Measurements from ENCODE around the gene FCRLA. TPM values are rescaled to one million over a fixed set of nuclear protein-coding genes. Genes with fewer than 3 reads are reported as not detected.
"Not testable (repeated sequence)": the region's sequence is repeated elsewhere in the genome, so short reads cannot be mapped to it uniquely, and the experiment has no call there.

Gene FCRLA, protein sequence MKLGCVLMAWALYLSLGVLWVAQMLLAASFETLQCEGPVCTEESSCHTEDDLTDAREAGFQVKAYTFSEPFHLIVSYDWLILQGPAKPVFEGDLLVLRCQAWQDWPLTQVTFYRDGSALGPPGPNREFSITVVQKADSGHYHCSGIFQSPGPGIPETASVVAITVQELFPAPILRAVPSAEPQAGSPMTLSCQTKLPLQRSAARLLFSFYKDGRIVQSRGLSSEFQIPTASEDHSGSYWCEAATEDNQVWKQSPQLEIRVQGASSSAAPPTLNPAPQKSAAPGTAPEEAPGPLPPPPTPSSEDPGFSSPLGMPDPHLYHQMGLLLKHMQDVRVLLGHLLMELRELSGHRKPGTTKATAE
- total RNA-seq, result not detected

DNA sequence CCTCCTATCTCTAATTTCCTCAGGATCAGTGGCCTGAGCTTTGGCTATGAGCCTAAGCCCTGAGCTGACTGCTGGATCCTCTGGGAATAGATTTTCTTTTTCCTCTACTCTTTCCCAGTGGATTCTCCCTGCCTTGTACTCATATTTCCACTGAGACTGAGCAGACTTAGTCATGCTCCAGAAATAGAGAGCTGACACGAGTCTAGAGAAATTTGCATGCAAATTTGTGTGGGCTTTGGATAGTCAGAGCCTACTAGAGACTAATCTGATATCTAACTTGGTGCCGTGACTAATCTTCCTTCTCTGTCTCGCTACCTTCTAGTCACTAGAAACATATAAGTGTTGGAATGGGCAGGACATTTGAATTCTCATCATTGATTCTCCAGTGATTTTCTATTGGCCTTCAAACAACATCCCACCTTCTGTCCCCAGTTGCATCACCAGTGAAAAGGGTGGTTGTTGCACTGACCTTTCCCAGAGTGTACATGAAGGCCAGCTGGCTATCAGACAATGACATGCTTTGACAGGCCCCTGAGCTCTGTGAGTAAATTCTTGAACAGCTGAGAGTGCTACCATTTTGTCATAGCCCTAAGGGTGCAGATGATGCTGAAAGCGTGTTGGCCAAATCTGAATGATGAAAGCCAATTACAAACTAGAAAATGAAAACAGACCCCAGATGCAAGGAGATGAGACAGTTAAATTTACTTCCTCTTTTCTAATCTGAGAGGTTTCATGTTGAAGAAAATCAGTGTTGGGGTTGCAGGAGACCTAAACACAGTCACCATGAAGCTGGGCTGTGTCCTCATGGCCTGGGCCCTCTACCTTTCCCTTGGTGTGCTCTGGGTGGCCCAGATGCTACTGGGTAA, at the start of gene FCRLA:
TSS of gene FCRLA (plus strand) at position 748 of the 866 bp plus-strand sequence. CDS start at position 784, 36 bp downstream.
- no peak within 1 kb of the TSS for H3K27ac Mint-ChIP-seq
- H3K4me1 Mint-ChIP-seq, result no peaks in the 10 kb centered on the region
- H3K4me3 Mint-ChIP-seq, result no peak within 1 kb of the TSS
- DNase-seq (no peak), ATAC-seq (no peak)
- CTCF ChIA-PET, result interaction anchor here (0.8 kb wide), 1 partner anchor 219 kb away, joined by 3 read pairs; no protein-coding TSS in a partner anchor
- no peaks in the 10 kb centered on the region for H3K9me3 Mint-ChIP-seq (ENCODE audit: low read depth)
- H3K36me3 Mint-ChIP-seq, result no peaks in the 10 kb centered on the region
- H3K27me3 Mint-ChIP-seq, result peaks cover 20% of the 10 kb centered on the region

DNA sequence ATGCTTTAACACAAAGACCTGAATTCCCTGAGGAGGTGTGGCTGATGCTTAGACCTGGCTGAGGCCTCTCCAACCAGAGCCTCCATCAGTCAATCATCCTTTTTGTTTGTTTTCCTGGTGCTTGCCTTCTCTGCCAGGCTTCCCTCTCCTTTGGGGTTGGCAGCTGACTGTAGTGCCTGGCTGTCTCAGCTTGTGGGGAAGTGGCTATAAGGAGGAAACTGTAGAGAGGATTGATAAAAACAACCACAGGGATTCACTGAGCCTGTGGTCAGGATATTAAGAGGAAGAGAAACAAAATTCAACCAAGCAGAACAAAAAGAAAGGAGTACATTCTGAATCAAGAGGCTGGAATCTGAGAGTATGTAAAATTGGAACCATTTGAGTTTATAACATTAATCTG, 48.5 kb upstream of the FCRLA start:
- H3K4me1 Mint-ChIP-seq; DNase-seq; H3K27ac Mint-ChIP-seq; H3K36me3 Mint-ChIP-seq; H3K9me3 Mint-ChIP-seq (ENCODE audit: low read depth); H3K27me3 Mint-ChIP-seq; ATAC-seq; CTCF ChIA-PET; H3K4me3 Mint-ChIP-seq: not testable (repeated sequence)

DNA sequence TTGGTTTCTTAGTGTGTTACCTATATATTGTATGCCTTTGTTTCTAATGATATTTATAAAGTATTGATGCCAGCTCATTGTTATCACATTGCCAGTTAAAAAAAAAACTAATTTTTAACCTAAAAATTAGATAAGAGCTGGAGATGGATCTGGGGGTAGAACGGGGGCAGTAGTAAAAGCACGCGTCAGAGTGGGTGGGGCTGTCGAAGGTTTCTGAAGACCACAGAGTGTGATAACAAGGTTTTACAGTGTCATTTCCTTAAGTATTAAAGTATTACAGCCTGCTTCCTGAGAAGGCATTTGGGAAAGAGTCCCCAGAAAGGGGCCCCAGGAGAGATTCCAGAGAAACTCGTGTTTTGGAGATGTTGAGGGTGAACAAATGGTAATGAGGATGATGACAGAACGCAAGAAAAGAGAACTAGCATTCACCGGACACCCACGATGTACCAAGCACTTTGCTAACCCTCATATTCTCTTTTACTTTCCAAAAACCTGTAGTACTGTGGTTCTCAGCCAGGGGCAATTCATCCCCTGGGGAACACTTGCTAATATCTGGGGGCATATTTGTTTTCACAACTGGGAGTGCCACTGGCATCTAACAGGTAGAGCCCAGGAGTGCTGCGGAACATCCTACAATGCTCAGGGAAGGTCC, 45.2 kb upstream of the FCRLA start:
- H3K36me3 Mint-ChIP-seq; DNase-seq; H3K4me1 Mint-ChIP-seq; H3K9me3 Mint-ChIP-seq (ENCODE audit: low read depth); H3K27ac Mint-ChIP-seq; CTCF ChIA-PET; H3K27me3 Mint-ChIP-seq; H3K4me3 Mint-ChIP-seq: not testable (repeated sequence)
- ATAC-seq, result peak; percentile 30

DNA sequence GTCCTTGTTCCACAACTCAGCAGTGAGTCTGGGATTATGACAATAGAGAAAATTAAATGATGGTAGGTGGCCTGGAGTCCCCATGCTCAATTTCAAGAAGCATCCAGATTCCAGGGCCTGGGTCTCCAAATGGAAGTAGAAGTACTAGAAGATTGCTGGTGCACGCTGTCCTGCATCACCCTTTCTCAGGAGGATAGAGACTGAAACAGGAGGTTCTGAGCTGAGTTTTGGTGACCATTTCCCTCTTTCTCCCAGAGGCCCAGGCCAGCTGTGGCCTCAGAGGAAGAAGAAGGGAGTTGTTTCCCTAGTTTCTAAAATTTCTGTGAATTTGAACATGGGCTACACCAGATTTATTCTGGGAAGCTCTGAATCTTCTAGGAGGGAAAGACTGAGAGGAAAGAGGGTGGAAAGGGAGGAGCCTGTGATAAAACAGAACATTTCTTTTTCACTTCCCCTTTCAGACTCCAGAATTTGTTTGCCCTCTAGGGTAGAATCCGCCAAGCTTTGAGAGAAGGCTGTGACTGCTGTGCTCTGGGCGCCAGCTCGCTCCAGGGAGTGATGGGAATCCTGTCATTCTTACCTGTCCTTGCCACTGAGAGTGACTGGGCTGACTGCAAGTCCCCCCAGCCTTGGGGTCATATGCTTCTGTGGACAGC, 44.2 kb upstream of the FCRLA start, which contains the start of gene FCGR2B:
TSS of gene FCGR2B (plus strand) at position 460 of the 656 bp plus-strand sequence. CDS start at position 559, 99 bp downstream.
- H3K4me1 Mint-ChIP-seq; ATAC-seq; H3K27me3 Mint-ChIP-seq; H3K4me3 Mint-ChIP-seq; H3K36me3 Mint-ChIP-seq; CTCF ChIA-PET; H3K27ac Mint-ChIP-seq; H3K9me3 Mint-ChIP-seq (ENCODE audit: low read depth); DNase-seq: not testable (repeated sequence)

DNA sequence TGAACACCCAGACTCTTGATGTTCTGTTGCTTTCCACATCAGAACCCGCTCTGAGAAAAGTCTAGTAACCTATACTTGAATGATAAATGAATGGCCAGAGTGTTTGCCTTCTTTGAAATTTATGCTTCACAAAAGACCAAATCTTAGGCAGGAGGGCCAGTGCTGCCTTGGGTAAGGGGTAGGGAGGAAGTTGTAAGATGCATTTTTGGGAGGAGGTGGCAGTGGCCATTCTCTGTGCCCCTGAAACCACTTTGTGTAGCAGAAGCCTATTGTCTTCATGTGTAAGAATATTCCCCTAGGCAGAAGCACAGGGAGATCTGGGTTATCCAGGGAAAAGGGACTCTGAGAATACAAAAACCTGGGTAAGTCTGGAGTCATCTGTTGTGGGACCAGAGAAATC, 43.5 kb upstream of the FCRLA start:
- ATAC-seq; H3K36me3 Mint-ChIP-seq; H3K27ac Mint-ChIP-seq; H3K4me3 Mint-ChIP-seq; H3K9me3 Mint-ChIP-seq (ENCODE audit: low read depth); H3K27me3 Mint-ChIP-seq; CTCF ChIA-PET; H3K4me1 Mint-ChIP-seq; DNase-seq: not testable (repeated sequence)

DNA sequence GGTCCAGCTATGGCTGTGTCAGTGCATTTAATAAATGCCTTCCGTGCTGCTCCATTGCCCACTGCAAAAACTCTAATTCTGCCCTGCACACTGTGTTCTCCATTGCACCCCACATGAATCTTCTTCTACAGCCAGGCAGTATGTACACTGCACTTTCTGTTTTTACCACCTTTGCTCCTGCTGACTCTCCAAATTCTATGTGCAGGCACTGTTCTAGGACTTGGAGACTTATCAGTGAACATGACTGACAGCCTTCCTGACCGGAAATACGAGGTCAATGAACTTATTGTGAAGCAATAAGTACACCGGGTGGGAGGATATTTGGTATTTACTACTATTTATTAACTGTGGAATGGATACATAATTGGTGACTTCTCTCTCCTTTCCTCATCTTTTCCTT, 42.3 kb upstream of the FCRLA start:
- H3K9me3 Mint-ChIP-seq (ENCODE audit: low read depth); CTCF ChIA-PET; ATAC-seq; H3K27ac Mint-ChIP-seq; H3K4me3 Mint-ChIP-seq; DNase-seq; H3K4me1 Mint-ChIP-seq; H3K36me3 Mint-ChIP-seq; H3K27me3 Mint-ChIP-seq: not testable (repeated sequence)

DNA sequence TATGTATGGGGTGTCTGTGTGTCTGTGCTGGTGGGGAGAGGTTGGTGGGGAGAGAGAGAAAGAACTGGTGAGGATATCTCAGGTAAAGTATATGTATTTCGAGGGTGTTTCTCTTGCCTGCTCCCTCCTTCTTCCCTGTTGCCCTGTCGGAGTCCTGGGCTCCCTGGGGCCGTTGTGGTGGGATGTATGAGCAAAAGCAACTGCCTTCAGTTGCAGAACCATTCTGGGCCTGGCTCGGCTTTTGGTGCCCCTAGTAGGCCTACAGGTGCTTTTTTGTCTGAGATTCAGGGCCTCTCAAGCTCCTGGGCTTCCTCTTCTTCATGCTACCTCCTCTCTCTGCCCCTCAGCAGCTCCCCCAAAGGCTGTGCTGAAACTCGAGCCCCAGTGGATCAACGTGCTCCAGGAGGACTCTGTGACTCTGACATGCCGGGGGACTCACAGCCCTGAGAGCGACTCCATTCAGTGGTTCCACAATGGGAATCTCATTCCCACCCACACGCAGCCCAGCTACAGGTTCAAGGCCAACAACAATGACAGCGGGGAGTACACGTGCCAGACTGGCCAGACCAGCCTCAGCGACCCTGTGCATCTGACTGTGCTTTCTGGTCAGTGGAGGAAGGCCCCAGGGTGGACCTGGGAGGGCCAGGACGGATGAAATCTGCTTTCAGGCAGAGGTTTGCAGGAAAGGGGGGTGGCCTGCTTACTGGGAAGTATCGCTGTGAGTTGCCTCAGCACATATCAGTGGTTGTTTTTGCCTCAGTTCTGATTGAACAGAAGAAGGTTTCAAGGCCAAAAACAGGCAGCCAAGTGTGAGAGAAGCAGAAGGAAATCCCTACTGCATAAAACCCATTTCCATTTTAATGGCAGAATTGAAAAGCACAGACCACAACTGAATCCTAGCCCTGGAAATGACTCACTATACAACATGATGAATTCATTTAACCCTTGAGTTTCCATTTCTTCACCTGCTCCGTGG, 35.7 kb upstream of the FCRLA start:
- DNase-seq; H3K9me3 Mint-ChIP-seq (ENCODE audit: low read depth); H3K27ac Mint-ChIP-seq; H3K36me3 Mint-ChIP-seq; CTCF ChIA-PET; H3K4me3 Mint-ChIP-seq; H3K27me3 Mint-ChIP-seq: not testable (repeated sequence)
- peak; percentile 47 for ATAC-seq
- peaks cover 12% of the 10 kb centered on the region for H3K4me1 Mint-ChIP-seq

DNA sequence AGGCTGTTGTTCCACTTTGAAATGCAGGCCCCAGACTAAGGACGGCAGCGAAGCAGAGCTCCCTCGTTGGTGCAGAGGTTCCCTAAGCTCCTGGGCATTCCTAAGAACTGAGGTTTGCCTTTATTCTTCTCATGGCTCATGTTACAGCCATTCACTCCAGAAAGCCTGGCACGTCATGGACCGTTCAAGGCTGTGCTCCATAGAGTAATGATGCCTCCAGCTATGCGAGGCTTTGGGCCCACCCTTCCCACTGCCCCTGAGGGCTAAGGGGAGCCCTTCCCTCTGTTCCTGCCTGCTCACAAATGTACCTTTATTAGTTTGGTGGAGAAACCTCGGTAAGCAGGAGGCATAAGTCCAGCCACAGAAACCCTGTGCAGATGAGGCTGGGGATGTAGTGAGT, 33.6 kb upstream of the FCRLA start:
- H3K36me3 Mint-ChIP-seq; H3K27ac Mint-ChIP-seq; CTCF ChIA-PET; H3K27me3 Mint-ChIP-seq; ATAC-seq; H3K4me3 Mint-ChIP-seq; H3K9me3 Mint-ChIP-seq (ENCODE audit: low read depth); DNase-seq: not testable (repeated sequence)
- H3K4me1 Mint-ChIP-seq, result peaks cover 12% of the 10 kb centered on the region

DNA sequence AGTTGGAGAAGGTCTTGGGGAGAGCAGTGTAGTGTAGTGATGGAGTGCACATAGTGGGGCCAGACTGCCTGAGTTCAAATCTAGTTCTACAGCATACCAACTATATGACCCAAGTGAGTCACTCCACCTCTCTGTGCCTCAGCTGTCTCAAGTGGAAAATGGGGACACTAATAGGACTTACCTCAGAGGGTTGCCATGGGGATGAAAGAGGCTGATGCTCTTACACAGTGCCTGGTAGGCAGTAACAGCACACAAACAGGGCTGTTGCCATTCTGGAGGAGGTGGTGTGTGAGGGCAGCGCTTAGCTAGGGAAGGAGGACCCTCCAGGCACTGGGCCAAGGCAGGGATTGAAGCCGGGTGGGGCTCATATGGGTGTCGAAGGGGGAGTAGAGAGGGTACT, 32.6 kb upstream of the FCRLA start:
- peaks cover 12% of the 10 kb centered on the region for H3K4me1 Mint-ChIP-seq
- H3K27ac Mint-ChIP-seq; DNase-seq; ATAC-seq; H3K4me3 Mint-ChIP-seq; CTCF ChIA-PET; H3K36me3 Mint-ChIP-seq; H3K9me3 Mint-ChIP-seq (ENCODE audit: low read depth); H3K27me3 Mint-ChIP-seq: not testable (repeated sequence)

DNA sequence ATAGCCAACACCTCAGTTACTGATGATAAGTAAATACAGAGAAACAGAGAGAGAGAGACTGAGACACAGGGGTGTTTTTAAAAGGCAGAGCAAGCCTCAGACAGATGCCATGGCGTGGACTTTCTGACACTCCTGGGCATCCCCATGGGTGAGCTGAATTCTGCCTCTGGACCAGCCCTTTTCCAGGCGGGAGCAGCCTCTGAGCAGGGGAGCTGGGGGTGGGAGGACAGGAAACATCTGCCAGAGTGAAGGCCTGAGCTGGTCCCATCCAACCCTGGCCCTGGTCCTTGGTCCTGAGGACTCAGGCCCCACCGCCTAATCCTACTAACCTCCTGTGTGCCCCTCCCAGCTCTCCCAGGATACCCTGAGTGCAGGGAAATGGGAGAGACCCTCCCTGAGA, 32.1 kb upstream of the FCRLA start:
- DNase-seq; CTCF ChIA-PET; H3K27me3 Mint-ChIP-seq; H3K9me3 Mint-ChIP-seq (ENCODE audit: low read depth); H3K36me3 Mint-ChIP-seq; H3K4me3 Mint-ChIP-seq; H3K27ac Mint-ChIP-seq; ATAC-seq: not testable (repeated sequence)
- H3K4me1 Mint-ChIP-seq, result peaks cover 12% of the 10 kb centered on the region

DNA sequence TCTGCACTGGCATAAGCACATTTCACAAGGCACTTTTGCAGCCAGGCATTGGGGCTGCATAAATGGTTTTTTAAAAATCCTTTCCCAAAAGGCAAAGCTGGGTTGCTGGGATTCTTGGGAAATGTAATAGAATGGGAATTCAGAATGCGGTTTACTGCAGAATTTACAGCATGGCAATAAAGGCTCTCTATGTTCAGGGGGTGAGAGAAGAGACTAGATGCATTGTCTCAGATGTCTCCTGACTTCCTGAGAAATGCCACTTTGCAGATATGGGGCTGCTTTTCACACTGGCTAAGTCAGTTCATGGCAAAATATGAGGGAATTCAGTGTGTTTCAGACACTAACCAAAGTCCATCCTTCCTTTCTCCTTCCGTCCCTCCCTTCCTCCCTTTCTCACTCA, 30.6 kb upstream of the FCRLA start:
- no peak overlapping the region for H3K27ac Mint-ChIP-seq
- H3K27me3 Mint-ChIP-seq, result peaks cover 9% of the 10 kb centered on the region
- CTCF ChIA-PET, result no interaction called here

DNA sequence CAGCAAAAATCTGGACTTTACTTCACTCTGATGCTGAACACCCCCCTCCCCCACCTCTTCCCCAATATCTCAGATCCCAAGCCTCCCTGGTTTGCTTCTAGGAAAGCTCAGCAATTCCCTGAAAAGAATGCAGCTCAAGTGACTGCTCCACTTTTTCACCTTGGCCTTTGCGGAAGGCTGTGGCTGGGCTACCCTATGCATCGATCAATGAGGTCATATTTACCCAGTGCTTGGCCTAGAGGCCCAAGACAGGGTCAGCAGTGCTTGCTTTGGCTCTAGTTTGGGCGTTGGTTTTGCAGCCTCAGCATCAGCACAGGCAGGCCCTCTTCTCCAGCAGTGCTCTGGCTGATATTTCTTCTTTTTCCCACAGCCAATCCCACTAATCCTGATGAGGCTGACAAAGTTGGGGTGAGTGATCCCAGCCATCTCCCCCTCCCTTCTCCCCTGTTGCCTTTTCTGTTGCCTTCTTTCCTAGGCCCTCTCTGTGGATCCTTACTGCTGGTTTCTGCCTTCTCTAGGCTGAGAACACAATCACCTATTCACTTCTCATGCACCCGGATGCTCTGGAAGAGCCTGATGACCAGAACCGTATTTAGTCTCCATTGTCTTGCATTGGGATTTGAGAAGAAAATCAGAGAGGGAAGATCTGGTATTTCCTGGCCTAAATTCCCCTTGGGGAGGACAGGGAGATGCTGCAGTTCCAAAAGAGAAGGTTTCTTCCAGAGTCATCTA, 29.9 kb upstream of the FCRLA start:
- Mint-ChIP-seq H3K36me3 (no peaks in the 10 kb centered on the region), H3K9me3 (ENCODE audit: low read depth) (no peaks in the 10 kb centered on the region), H3K4me1 (peaks cover 7% of the 10 kb centered on the region), H3K27ac (no peak overlapping the region), H3K27me3 (peaks cover 14% of the 10 kb centered on the region), H3K4me3 (no peak overlapping the region)
- DNase-seq (no peak), ATAC-seq (no peak)
- CTCF ChIA-PET, result interaction anchor here (0.6 kb wide), 1 partner anchor 365 kb away, joined by 3 read pairs; no protein-coding TSS in a partner anchor

More for the DNA sequence above, 30.6 kb upstream of the FCRLA start:
- no peaks in the 10 kb centered on the region for H3K9me3 Mint-ChIP-seq (ENCODE audit: low read depth)
- peaks cover 10% of the 10 kb centered on the region for H3K4me1 Mint-ChIP-seq
- no peak overlapping the region for H3K4me3 Mint-ChIP-seq
- ATAC-seq (no peak), DNase-seq (no peak)
- H3K36me3 Mint-ChIP-seq, result no peaks in the 10 kb centered on the region

All from activated CD8-positive, alpha-beta memory T cell treated with anti-CD3 and anti-CD28 coated beads, Interleukin-2, amount 10 ng/mL, durations not matched to agents 7 days and 5 days (primary cell).